Erythroblast (primary cell): ENCODE results near the gene OR51E1.

Source experiments
- GATA1 ChIP-seq: IDR thresholded peaks from 2 replicates; pipeline ENCODE4 v1.6.1; 2011; ENCODE audit warnings: low read depth, mild to moderate bottlenecking, control low read depth, low read length, moderate library complexity
- POLR2A ChIP-seq: IDR thresholded peaks from 2 replicates; pipeline ENCODE4 v1.6.1; 2011; ENCODE audit warnings: mild to moderate bottlenecking, low read length

DNA sequence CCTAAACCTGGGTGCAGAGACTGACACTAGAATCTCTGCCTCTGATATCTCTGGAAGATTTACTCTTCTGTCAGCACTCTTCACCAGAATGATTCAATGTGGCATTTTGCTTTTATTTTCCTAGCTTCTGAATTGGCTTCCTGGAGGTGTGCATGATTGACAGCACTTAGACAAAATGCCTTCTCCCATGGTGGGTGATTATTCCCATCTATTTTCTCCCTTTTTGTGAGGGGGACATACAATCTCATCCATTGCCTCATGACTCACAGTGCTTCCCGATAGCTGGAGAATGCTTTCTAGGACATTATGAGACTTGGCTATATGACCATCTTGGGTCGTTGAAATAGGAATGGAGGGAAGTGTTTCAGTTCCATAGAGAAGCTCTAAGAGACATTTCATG is 31.8 kb upstream of the OR51E1 start:
- TF ChIP-seq POLR2A (no peak), GATA1 (no peak)
